Activated T-helper 9 cell treated with anti-CD3 and anti-CD28 coated beads, Interleukin-2, amount 50 U/mL, for 16 hours (primary cell): ENCODE measurements around the gene KLHL9.

ENCODE experiments used
- DNase-seq: peaks from one replicate; pipeline ENCODE4 v3.0.0-alpha.2; 2020; ENCODE audit warnings: low read depth

The KLHL9 gene

GRCh38 chr9:21317956-21318923 lies 17.0 kb downstream of the KLHL9 start:
- no peak for DNase-seq

- DNase-seq: no peak
These were observed 18.3 kb downstream of the KLHL9 start for GRCh38 chr9:21316860-21317259.

GRCh38 chr9:21316032-21316842 lies 19.0 kb downstream of the KLHL9 start:
- DNase-seq: no peak

GRCh38 chr9:21314152-21314551 lies 21.1 kb downstream of the KLHL9 start:
- DNase-seq: no peak

GRCh38 chr9:21311889-21312288 lies 23.3 kb downstream of the KLHL9 start:
- DNase-seq: no peak

GRCh38 chr9:21305213-21305612 lies 30.0 kb downstream of the KLHL9 start, which contains the start of gene IFNA5:
IFNA5 (minus strand) TSS chr9:21305313; CDS start chr9:21305256, 57 bp downstream.
- DNase-seq: no peak

GRCh38 chr9:21295992-21296391 lies 39.2 kb downstream of the KLHL9 start:
- no peak for DNase-seq

- DNase-seq: no peak
These were observed 40.2 kb downstream of the KLHL9 start for GRCh38 chr9:21294904-21295538.

- no peak for DNase-seq
These were observed 40.8 kb downstream of the KLHL9 start for GRCh38 chr9:21294364-21294774.

- no peak for DNase-seq
These were observed 45.4 kb downstream of the KLHL9 start for GRCh38 chr9:21289848-21290247.

GRCh38 chr9:21287280-21287679 lies 47.9 kb downstream of the KLHL9 start:
- DNase-seq: no peak

- no peak for DNase-seq
These were observed 48.5 kb downstream of the KLHL9 start for GRCh38 chr9:21286659-21287058.

- DNase-seq: no peak
These were observed 49.1 kb downstream of the KLHL9 start for GRCh38 chr9:21286099-21286498.

GRCh38 chr9:21281275-21281674 lies 53.9 kb downstream of the KLHL9 start:
- DNase-seq: no peak
